Cardiac muscle cell (in vitro differentiated cells and primary cell): ENCODE measurements around the gene SIX3. TPM values are rescaled to one million over a fixed set of nuclear protein-coding genes. Genes with fewer than 3 reads are reported as not detected.

Experiments used
- DNase-seq, 2 donors: peaks; one replicate each; pipeline versions ENCODE4 v3.0.0 to v3.0.0-alpha.2; 2010 to 2017; ENCODE audit warnings: low read depth in 1 of 2, low spot score in 1 of 2
- H3K27ac ChIP-seq: fragments of 200-600 bp; sonication (generic); 2 replicates; pipeline ENCODE4 v1.5.1; 2016
- H3K27me3 ChIP-seq: fragments of 200-600 bp; sonication (generic); 2 replicates; pipeline ENCODE4 v1.6.0; 2016; ENCODE audit warnings: control low read depth
- H3K36me3 ChIP-seq: fragments of 200-600 bp; sonication (generic); 2 replicates; pipeline ENCODE4 v1.5.1; 2016; ENCODE audit warnings: control low read depth
- H3K4me1 ChIP-seq: fragments of 200-600 bp; sonication (generic); 2 replicates; pipeline ENCODE4 v1.8.1; 2017; ENCODE audit warnings: low read depth, mild to moderate bottlenecking, mixed run types
- H3K4me3 ChIP-seq: fragments of 200-600 bp; sonication (generic); 2 replicates; pipeline ENCODE4 v1.5.1; 2016; ENCODE audit warnings: mild to moderate bottlenecking
- H3K9me3 ChIP-seq: fragments of 200-600 bp; sonication (generic); 2 replicates; pipeline ENCODE4 v1.5.1; 2017; ENCODE audit warnings: low read depth, mild to moderate bottlenecking, control low read depth
- CTCF ChIP-seq: IDR thresholded peaks from 2 replicates; pipeline ENCODE4 v1.5.1; 2012; ENCODE audit warnings: low read depth, mild to moderate bottlenecking, low read length
- polyA plus RNA-seq: library from polyadenylated mRNA; unstranded; fragments of >200 nt; fragmentation: Nextera tagmentation; extraction: Ambion mirVana; gene quantifications from 2 replicates; pipeline ENCODE4 v1.2.1, GENCODE V29; 2016
- total RNA-seq: library from RNA; depleted of rRNA; stranded (reverse); fragments of >200 nt; gene quantifications from 2 replicates; pipeline ENCODE4 v1.2.3, GENCODE V29; 2016

SIX3 gene
- total and polyA plus RNA-seq, 2 experiments from 2014 or later = not detected

- Histone ChIP-seq H3K4me3 (peak overlapping the region; percentile 2), H3K27me3 (peaks cover 100% of the 10 kb centered on the region), H3K4me1 (peaks cover 9% of the 10 kb centered on the region), H3K27ac (no peak overlapping the region), H3K9me3 (no peaks in the 10 kb centered on the region), H3K36me3 (no peaks in the 10 kb centered on the region)
- TF ChIP-seq CTCF = no peak
- DNase-seq = peak in 1 of 2 donors; percentile 41
Measured at GRCh38 chr2:44927985-44928482, 13.5 kb upstream of the SIX3 start.

- H3K36me3 ChIP-seq = no peaks in the 10 kb centered on the region
- no peak for DNase-seq
- H3K27me3 ChIP-seq = peaks cover 100% of the 10 kb centered on the region
- TF ChIP-seq CTCF = no peak
- no peak overlapping the region for H3K27ac ChIP-seq
- peaks cover 9% of the 10 kb centered on the region for H3K4me1 ChIP-seq
- peak overlapping the region; percentile 13 for H3K4me3 ChIP-seq
- H3K9me3 ChIP-seq = no peaks in the 10 kb centered on the region
Measured at GRCh38 chr2:44928483-44929158, 12.9 kb upstream of the SIX3 start.

GRCh38 chr2:44929159-44929734, 12.3 kb upstream of the SIX3 start:
- TF ChIP-seq CTCF = no peak
- Histone ChIP-seq H3K36me3 (no peaks in the 10 kb centered on the region), H3K27ac (no peak overlapping the region), H3K9me3 (no peaks in the 10 kb centered on the region), H3K4me1 (peaks cover 9% of the 10 kb centered on the region), H3K4me3 (peak overlapping the region; percentile 13), H3K27me3 (peaks cover 100% of the 10 kb centered on the region)
- no peak for DNase-seq

- H3K27me3 ChIP-seq = peaks cover 100% of the 10 kb centered on the region
- no peaks in the 10 kb centered on the region for H3K36me3 ChIP-seq
- H3K9me3 ChIP-seq = no peaks in the 10 kb centered on the region
- no peak for DNase-seq
- H3K27ac ChIP-seq = no peak overlapping the region
- TF ChIP-seq CTCF = no peak
- H3K4me1 ChIP-seq = peaks cover 9% of the 10 kb centered on the region
- no peak overlapping the region for H3K4me3 ChIP-seq
Measured at GRCh38 chr2:44929735-44930273, 11.7 kb upstream of the SIX3 start.

GRCh38 chr2:44930274-44931197, 11.0 kb upstream of the SIX3 start:
- H3K9me3 ChIP-seq = no peaks in the 10 kb centered on the region
- no peak for DNase-seq
- no peak for TF ChIP-seq CTCF
- H3K4me1 ChIP-seq = peaks cover 9% of the 10 kb centered on the region
- H3K27ac ChIP-seq = no peak overlapping the region
- no peak overlapping the region for H3K4me3 ChIP-seq
- H3K27me3 ChIP-seq = peaks cover 100% of the 10 kb centered on the region
- no peaks in the 10 kb centered on the region for H3K36me3 ChIP-seq
